Measurements from ENCODE around the gene BAIAP2L2.

DNA sequence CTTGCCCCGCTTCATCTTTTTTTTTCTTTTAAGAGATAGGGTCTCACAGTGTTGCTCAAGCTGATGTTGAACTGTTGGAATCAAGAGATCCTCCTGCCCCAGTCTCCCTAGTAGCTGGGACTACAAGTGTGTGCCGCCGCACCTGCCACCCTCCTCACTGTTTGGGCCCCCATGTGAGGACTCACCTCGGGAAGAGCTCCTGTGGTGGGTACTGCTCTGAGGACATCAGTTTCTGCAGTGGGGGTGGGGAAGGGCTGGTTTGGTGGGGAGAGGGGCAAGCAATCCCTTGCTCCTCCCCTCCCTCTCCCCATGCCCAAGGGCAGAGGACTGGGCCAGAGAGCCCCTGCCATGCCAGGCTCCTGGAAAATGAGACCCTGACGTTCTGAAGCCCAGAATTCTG lies 25.0 kb downstream of the BAIAP2L2 start:
- TF ChIP-seq, protein P1, sequence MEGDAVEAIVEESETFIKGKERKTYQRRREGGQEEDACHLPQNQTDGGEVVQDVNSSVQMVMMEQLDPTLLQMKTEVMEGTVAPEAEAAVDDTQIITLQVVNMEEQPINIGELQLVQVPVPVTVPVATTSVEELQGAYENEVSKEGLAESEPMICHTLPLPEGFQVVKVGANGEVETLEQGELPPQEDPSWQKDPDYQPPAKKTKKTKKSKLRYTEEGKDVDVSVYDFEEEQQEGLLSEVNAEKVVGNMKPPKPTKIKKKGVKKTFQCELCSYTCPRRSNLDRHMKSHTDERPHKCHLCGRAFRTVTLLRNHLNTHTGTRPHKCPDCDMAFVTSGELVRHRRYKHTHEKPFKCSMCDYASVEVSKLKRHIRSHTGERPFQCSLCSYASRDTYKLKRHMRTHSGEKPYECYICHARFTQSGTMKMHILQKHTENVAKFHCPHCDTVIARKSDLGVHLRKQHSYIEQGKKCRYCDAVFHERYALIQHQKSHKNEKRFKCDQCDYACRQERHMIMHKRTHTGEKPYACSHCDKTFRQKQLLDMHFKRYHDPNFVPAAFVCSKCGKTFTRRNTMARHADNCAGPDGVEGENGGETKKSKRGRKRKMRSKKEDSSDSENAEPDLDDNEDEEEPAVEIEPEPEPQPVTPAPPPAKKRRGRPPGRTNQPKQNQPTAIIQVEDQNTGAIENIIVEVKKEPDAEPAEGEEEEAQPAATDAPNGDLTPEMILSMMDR (conservative IDR thresholded peaks at IDR 0.05 in 1 of 2, IDR thresholded peaks at IDR 0.05 in 1 of 2; ENCODE audit: low read depth in 1 of 2, low read length in 2 of 2): no peak
- TF ChIP-seq EZH2 (IDR thresholded peaks at IDR 0.05; ENCODE audit: low read length, missing control alignments): no peak

Data from fibroblast of lung (primary cell).